Natural killer cell (primary cell): ENCODE results near the gene ANKRD50. TPM values are rescaled to one million over a fixed set of nuclear protein-coding genes. Genes with fewer than 3 reads are reported as not detected.
A peak's percentile ranks its signal among the peaks of the same experiment; 100 is the strongest.

Source experiments
- ATAC-seq, 3 donors: fragments of 150-1000 bp in 2 of 3; fragments of 200-7000 bp in 1 of 3; cut with Tn5 transposase; 1 replicate in 1 of 3; 2 replicates in 2 of 3; pipeline ENCODE4 v1.10.0; 2021; ENCODE audit warnings: mild to moderate bottlenecking in 2 of 3, moderate library complexity in 2 of 3
- DNase-seq, 2 donors: peaks; one replicate each; pipeline versions ENCODE4 v3.0.0 to v3.0.0-alpha.2; 2013 to 2021; ENCODE audit warnings: mixed read lengths in 1 of 2
- H3K27ac ChIP-seq: one replicate; pipeline ENCODE4 v1.5.1; 2013; ENCODE audit warnings: mild to moderate bottlenecking, low read length
- H3K27me3 ChIP-seq: one replicate; pipeline ENCODE4 v1.6.1; 2013; ENCODE audit warnings: low read length; ENCODE audit not compliant: control insufficient read depth, insufficient read depth
- H3K36me3 ChIP-seq: one replicate; pipeline ENCODE4 v1.6.1; 2013; ENCODE audit warnings: low read length; ENCODE audit not compliant: control insufficient read depth, insufficient read depth
- H3K4me1 ChIP-seq: one replicate; pipeline ENCODE4 v1.6.1; 2013; ENCODE audit warnings: low read length; ENCODE audit not compliant: control insufficient read depth, insufficient read depth
- H3K4me3 ChIP-seq: one replicate; pipeline ENCODE4 v1.5.1; 2013; ENCODE audit warnings: low read length
- H3K9me3 ChIP-seq: one replicate; pipeline ENCODE4 v1.6.1; 2013; ENCODE audit warnings: low read length; ENCODE audit not compliant: control insufficient read depth, insufficient read depth
- H3K27ac Mint-ChIP-seq, 2 donors: one replicate each; pipeline ENCODE4 v1.8.0; 2022; ENCODE audit warnings: mild to moderate bottlenecking in 2 of 2, mixed read lengths in 2 of 2, moderate library complexity in 1 of 2
- H3K27me3 Mint-ChIP-seq, 2 donors: one replicate each; pipeline ENCODE4 v1.8.0; 2022; ENCODE audit warnings: low read depth in 2 of 2, mixed read lengths in 2 of 2
- H3K36me3 Mint-ChIP-seq: one replicate; pipeline ENCODE4 v1.8.0; 2022; ENCODE audit warnings: mixed read lengths
- H3K4me1 Mint-ChIP-seq, 2 donors: one replicate each; pipeline ENCODE4 v1.8.0; 2022; ENCODE audit warnings: mixed read lengths in 2 of 2
- H3K4me3 Mint-ChIP-seq: one replicate; pipeline ENCODE4 v1.8.0; 2022; ENCODE audit warnings: mild to moderate bottlenecking, moderate library complexity, mixed read lengths
- H3K9me3 Mint-ChIP-seq, 2 donors: one replicate each; pipeline ENCODE4 v1.8.0; 2022; ENCODE audit warnings: mixed read lengths in 2 of 2
- CTCF ChIP-seq: fragments of 200-600 bp; IDR thresholded peaks from one replicate; pipeline ENCODE4 v1.8.0; 2022; ENCODE audit warnings: antibody characterized with exemption
- WGBS: methylation state at CpG from one replicate; pipeline ENCODE4 v1.1.7; 2013; ENCODE audit warnings: missing lambda C conversion rate; ENCODE audit not compliant: insufficient coverage; 5-methylcytosine and 5-hydroxymethylcytosine counted together
- intact Hi-C: fragments of 100-400 bp; cut with micrococcal nuclease; formaldehyde crosslinking; loops from one replicate; pipeline ENCODE4 v1.14.2; 2022
- total RNA-seq, 4 donors: library from RNA; stranded (reverse); fragments of 120-200 nt in 1 of 4; gene quantifications; one replicate each; pipeline versions ENCODE4 v1.2.3 to v1.2.4, GENCODE V29; 2013 to 2022

Gene ANKRD50
- total RNA-seq, 3 donors from 2014 or later (not counting 1 experiment from before 2014, with no cell fraction given): 0.82 to 1.3 (median 0.90) TPM

- Histone ChIP-seq H3K27me3 (no peaks in the 10 kb centered on the region), H3K36me3 (no peaks in the 10 kb centered on the region), H3K4me3 (no peak overlapping the region), H3K27ac (no peak overlapping the region), H3K9me3 (no peaks in the 10 kb centered on the region), H3K4me1 (no peaks in the 10 kb centered on the region)
- ATAC-seq (peak in 1 of 3 donors; percentile 14), DNase-seq (no peak)
- Mint-ChIP-seq H3K4me3 (no peak overlapping the region), H3K4me1 (no peaks in the 10 kb centered on the region), H3K36me3 (no peaks in the 10 kb centered on the region), H3K27ac (no peak overlapping the region), H3K9me3 (peaks cover 4 to 7% of the 10 kb centered on the region in 2 donors), H3K27me3 (no peaks in the 10 kb centered on the region)
- WGBS: 26% methylated on average over 1 of the region's 1 CpG
- TF ChIP-seq CTCF: no peak
- intact Hi-C loops: no loop called here
These were observed 80.8 kb downstream of the ANKRD50 start for GRCh38 chr4:124631760-124632159.

GRCh38 chr4:124629681-124630080 is 82.9 kb downstream of the ANKRD50 start:
- Mint-ChIP-seq H3K4me1 (no peaks in the 10 kb centered on the region), H3K36me3 (no peaks in the 10 kb centered on the region), H3K27ac (no peak overlapping the region), H3K27me3 (no peaks in the 10 kb centered on the region), H3K4me3 (no peak overlapping the region), H3K9me3 (peaks cover 7 to 8% of the 10 kb centered on the region in 2 donors)
- Histone ChIP-seq H3K27ac (no peak overlapping the region), H3K9me3 (no peaks in the 10 kb centered on the region), H3K4me1 (no peaks in the 10 kb centered on the region), H3K36me3 (no peaks in the 10 kb centered on the region), H3K27me3 (no peaks in the 10 kb centered on the region), H3K4me3 (no peak overlapping the region)
- no peak for TF ChIP-seq CTCF
- intact Hi-C loops: no loop called here
- no CpG with 5 or more reads among the region's 1 CpG for WGBS
- DNase-seq (no peak), ATAC-seq (no peak)
